Measurements from ENCODE around the gene ACACA. TPM values are rescaled to one million over a fixed set of nuclear protein-coding genes. Genes with fewer than 3 reads are reported as not detected.
"Not testable (repeated sequence)": the region's sequence is repeated elsewhere in the genome, so short reads cannot be mapped to it uniquely, and the experiment has no call there.

The ACACA gene
- total RNA-seq, 1 donor from 2014 or later = 13.3 TPM

GRCh38 chr17:37405522-37405921, 1.1 kb downstream of the ACACA start:
- intact Hi-C loops (cut with DNase I) = loop anchor here (5.0 kb wide), 1 partner anchor 82 kb away; the partner anchor contains the start of gene DUSP14
- not testable (repeated sequence) for ATAC-seq; DNase-seq (ENCODE audit: missing footprints)

- ATAC-seq (no peak), DNase-seq (ENCODE audit: missing footprints) (no peak)
- intact Hi-C loops (cut with DNase I) = no loop called here
Measured at GRCh38 chr17:37400505-37400904, 6.1 kb downstream of the ACACA start.

- intact Hi-C loops (cut with DNase I) = no loop called here
- DNase-seq (ENCODE audit: missing footprints) (no peak), ATAC-seq (no peak)
Measured at GRCh38 chr17:37399265-37399803, 7.3 kb downstream of the ACACA start.

GRCh38 chr17:37393352-37393751, 13.3 kb downstream of the ACACA start:
- intact Hi-C loops (cut with DNase I) = no loop called here
- ATAC-seq (no peak), DNase-seq (ENCODE audit: missing footprints) (no peak)

GRCh38 chr17:37392024-37392590, 14.5 kb downstream of the ACACA start:
- ATAC-seq (peak; percentile 95), DNase-seq (ENCODE audit: missing footprints) (no peak)
- intact Hi-C loops (cut with DNase I) = no loop called here

- intact Hi-C loops (cut with DNase I) = no loop called here
- no peak for ATAC-seq
Measured at GRCh38 chr17:37391146-37391545, 15.5 kb downstream of the ACACA start.

GRCh38 chr17:37389160-37389559, 17.5 kb downstream of the ACACA start:
- no peak for ATAC-seq
- intact Hi-C loops (cut with DNase I) = no loop called here
- no peak for DNase-seq (ENCODE audit: missing footprints)

More at GRCh38 chr17:37391146-37391545, 15.5 kb downstream of the ACACA start:
- DNase-seq (ENCODE audit: missing footprints) = no peak

- intact Hi-C loops (cut with DNase I) = no loop called here
- DNase-seq (ENCODE audit: missing footprints) = no peak
- no peak for ATAC-seq
Measured at GRCh38 chr17:37388266-37388665, 18.4 kb downstream of the ACACA start.

- ATAC-seq = no peak
- DNase-seq (ENCODE audit: missing footprints) = no peak
- intact Hi-C loops (cut with DNase I) = no loop called here
Measured at GRCh38 chr17:37386462-37386861, 20.2 kb downstream of the ACACA start.

- no peak for DNase-seq (ENCODE audit: missing footprints)
- ATAC-seq = no peak
- intact Hi-C loops (cut with DNase I) = no loop called here
Measured at GRCh38 chr17:37385474-37385990, 21.1 kb downstream of the ACACA start.

GRCh38 chr17:37384560-37385149, 22.0 kb downstream of the ACACA start:
- DNase-seq (ENCODE audit: missing footprints) = no peak
- no peak for ATAC-seq
- intact Hi-C loops (cut with DNase I) = no loop called here

- DNase-seq (ENCODE audit: missing footprints) (no peak), ATAC-seq (no peak)
- intact Hi-C loops (cut with DNase I) = no loop called here
Measured at GRCh38 chr17:37382056-37382455, 24.6 kb downstream of the ACACA start.

- ATAC-seq (no peak), DNase-seq (ENCODE audit: missing footprints) (no peak)
- intact Hi-C loops (cut with DNase I) = no loop called here
Measured at GRCh38 chr17:37375706-37376105, 30.9 kb downstream of the ACACA start, which contains the start of gene C17orf78. Gene C17orf78, plus strand, starts transcription at chr17:37375985. Its CDS starts 108 bp downstream, at chr17:37376093.

GRCh38 chr17:37373530-37374159, 33.0 kb downstream of the ACACA start:
- ATAC-seq (peak; percentile 76), DNase-seq (ENCODE audit: missing footprints) (no peak)
- intact Hi-C loops (cut with DNase I) = no loop called here

GRCh38 chr17:37368577-37368976, 38.1 kb downstream of the ACACA start:
- DNase-seq (ENCODE audit: missing footprints) = no peak
- intact Hi-C loops (cut with DNase I) = no loop called here
- no peak for ATAC-seq

GRCh38 chr17:37365589-37365988, 41.0 kb downstream of the ACACA start:
- no peak for ATAC-seq
- intact Hi-C loops (cut with DNase I) = no loop called here
- no peak for DNase-seq (ENCODE audit: missing footprints)

GRCh38 chr17:37361543-37361942, 45.1 kb downstream of the ACACA start:
- no peak for ATAC-seq
- no peak for DNase-seq (ENCODE audit: missing footprints)
- intact Hi-C loops (cut with DNase I) = no loop called here

- intact Hi-C loops (cut with DNase I) = no loop called here
- no peak for ATAC-seq
- DNase-seq (ENCODE audit: missing footprints) = no peak
Measured at GRCh38 chr17:37360632-37361031, 46.0 kb downstream of the ACACA start.

GRCh38 chr17:37359682-37360188, 46.9 kb downstream of the ACACA start:
- no peak for ATAC-seq
- DNase-seq (ENCODE audit: missing footprints) = no peak
- intact Hi-C loops (cut with DNase I) = loop anchor here (2.0 to 5.0 kb wide), 4 partner anchors 47 to 412 kb away; partner anchors contain the start of genes AATF, ACACA, DUSP14 and TADA2A
